Type B pancreatic cell (in vitro differentiated cells): ENCODE data around the gene MYO3B. TPM values are rescaled to one million over a fixed set of nuclear protein-coding genes. Genes with fewer than 3 reads are reported as not detected.

Experiments used
- DNase-seq: peaks from one replicate; pipeline ENCODE4 v3.0.0; 2021; ENCODE audit warnings: mixed read lengths; ENCODE audit not compliant: unreplicated experiment; ENCODE audit errors: extremely low spot score
- H3K27ac Mint-ChIP-seq: 2 replicates; pipeline ENCODE4 v1.8.0; 2021; ENCODE audit warnings: mild to moderate bottlenecking, mixed read lengths
- H3K27me3 Mint-ChIP-seq: 2 replicates; pipeline ENCODE4 v1.8.0; 2021; ENCODE audit warnings: mixed read lengths
- H3K36me3 Mint-ChIP-seq: 2 replicates; pipeline ENCODE4 v1.8.0; 2021; ENCODE audit warnings: mixed read lengths
- H3K4me1 Mint-ChIP-seq: one replicate; pipeline ENCODE4 v1.8.0; 2021; ENCODE audit warnings: mixed read lengths; ENCODE audit not compliant: unreplicated experiment
- H3K4me3 Mint-ChIP-seq: 2 replicates; pipeline ENCODE4 v1.8.0; 2021; ENCODE audit warnings: mild to moderate bottlenecking, mixed read lengths
- H3K9me3 Mint-ChIP-seq: 2 replicates; pipeline ENCODE4 v1.8.0; 2021; ENCODE audit warnings: mixed read lengths
- CTCF ChIP-seq: fragments of 200-600 bp; sonication (generic); conservative IDR thresholded peaks from 2 replicates; pipeline ENCODE4 v1.5.0; 2021; ENCODE audit warnings: antibody characterized with exemption, mild to moderate bottlenecking
- total RNA-seq: library from RNA; stranded (reverse); gene quantifications from 2 replicates; pipeline ENCODE4 v1.2.1, GENCODE V29; 2021; ENCODE audit warnings: low replicate concordance

The MYO3B gene
- total RNA-seq, 1 donor from 2014 or later, result 0.46 TPM

- H3K36me3 Mint-ChIP-seq, result no peaks in the 10 kb centered on the region
- no peaks in the 10 kb centered on the region for H3K27me3 Mint-ChIP-seq
- DNase-seq, result no peak
- no peaks in the 10 kb centered on the region for H3K4me1 Mint-ChIP-seq
- no peak overlapping the region for H3K4me3 Mint-ChIP-seq
- no peak for TF ChIP-seq CTCF
- no peaks in the 10 kb centered on the region for H3K9me3 Mint-ChIP-seq
- H3K27ac Mint-ChIP-seq, result no peak overlapping the region
These were observed 14.4 kb upstream of the MYO3B start for GRCh38 chr2:170163411-170164065.

DNA sequence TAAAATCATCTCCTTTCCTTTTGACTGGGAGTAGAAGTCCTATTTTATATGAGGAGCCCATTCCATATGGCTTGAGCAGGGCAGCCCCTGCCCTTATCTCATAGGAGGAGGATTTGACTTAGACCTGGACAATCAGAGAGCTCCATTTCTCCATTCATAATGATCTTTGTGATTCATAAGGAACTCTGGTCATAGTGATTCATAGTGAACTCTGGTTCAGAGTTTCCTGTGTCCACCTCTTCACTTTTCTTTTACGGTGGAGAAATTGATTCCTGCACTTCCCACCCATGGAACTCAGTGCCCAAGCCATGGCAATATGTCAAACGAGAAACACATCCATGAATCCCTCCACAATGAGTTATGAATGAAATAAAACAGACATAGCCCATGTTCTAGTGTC lies 12.8 kb upstream of the MYO3B start:
- Mint-ChIP-seq H3K27me3 (no peaks in the 10 kb centered on the region), H3K9me3 (no peaks in the 10 kb centered on the region), H3K4me3 (no peak overlapping the region), H3K27ac (no peak overlapping the region), H3K36me3 (no peaks in the 10 kb centered on the region), H3K4me1 (no peaks in the 10 kb centered on the region)
- DNase-seq, result no peak
- TF ChIP-seq CTCF, result no peak

DNA sequence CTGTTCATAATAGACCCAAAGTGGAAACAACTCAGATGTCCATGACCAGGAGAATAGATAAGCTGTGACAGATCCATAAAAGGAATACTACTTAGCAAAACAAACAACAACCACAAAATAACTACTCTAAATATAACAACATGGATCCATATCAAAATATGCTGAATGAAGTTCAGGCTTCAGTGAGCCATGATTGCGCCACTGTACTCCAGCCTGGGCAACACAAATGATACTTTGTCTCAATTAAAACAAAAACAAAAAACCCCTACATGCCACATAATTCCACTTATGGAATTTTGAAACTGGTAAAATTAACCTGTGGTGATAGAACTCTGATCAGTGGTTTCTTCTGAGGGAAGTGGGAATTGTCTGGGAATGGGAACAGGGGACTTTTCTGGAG lies 11.2 kb upstream of the MYO3B start:
- peaks cover 6% of the 10 kb centered on the region for H3K4me1 Mint-ChIP-seq
- no peak overlapping the region for H3K27ac Mint-ChIP-seq
- H3K9me3 Mint-ChIP-seq, result no peaks in the 10 kb centered on the region
- no peaks in the 10 kb centered on the region for H3K36me3 Mint-ChIP-seq
- no peak for TF ChIP-seq CTCF
- H3K4me3 Mint-ChIP-seq, result no peak overlapping the region
- no peak for DNase-seq
- H3K27me3 Mint-ChIP-seq, result no peaks in the 10 kb centered on the region

GRCh38 chr2:170170281-170171040 lies 7.5 kb upstream of the MYO3B start:
- no peak for TF ChIP-seq CTCF
- H3K36me3 Mint-ChIP-seq, result no peaks in the 10 kb centered on the region
- H3K4me1 Mint-ChIP-seq, result peaks cover 6% of the 10 kb centered on the region
- no peak for DNase-seq
- no peaks in the 10 kb centered on the region for H3K27me3 Mint-ChIP-seq
- no peak overlapping the region for H3K27ac Mint-ChIP-seq
- H3K9me3 Mint-ChIP-seq, result no peaks in the 10 kb centered on the region
- H3K4me3 Mint-ChIP-seq, result no peak overlapping the region

GRCh38 chr2:170176212-170176611 lies 1.7 kb upstream of the MYO3B start:
- TF ChIP-seq CTCF, result no peak
- Mint-ChIP-seq H3K36me3 (no peaks in the 10 kb centered on the region), H3K27ac (no peak overlapping the region), H3K4me1 (peaks cover 36% of the 10 kb centered on the region), H3K9me3 (no peaks in the 10 kb centered on the region), H3K4me3 (no peak overlapping the region), H3K27me3 (no peaks in the 10 kb centered on the region)
- DNase-seq, result no peak
